Upper lobe of left lung (tissue), 4 donors: ENCODE measurements around the gene ETV7.

Experiments used
- CTCF ChIP-seq, 6 experiments: fragments of 450-650 bp in 4 of 6; fragments of 200-600 bp in 2 of 6; sonication (generic) in 2 of 6; IDR thresholded peaks; one replicate each; pipeline ENCODE4 v1.5.1; 2016 to 2019; ENCODE audit warnings: antibody characterized with exemption in 6 of 6
- EP300 ChIP-seq, 4 donors: sonication (generic); formaldehyde crosslinking; IDR thresholded peaks; one replicate each; pipeline ENCODE4 v1.5.1; 2017; ENCODE audit warnings: antibody characterized with exemption in 4 of 4, control low read depth in 2 of 4
- POLR2A ChIP-seq, 4 donors: fragments of 450-650 bp; IDR thresholded peaks; one replicate each; pipeline ENCODE4 v1.5.1; 2016 to 2017; ENCODE audit warnings: antibody characterized with exemption in 4 of 4, mild to moderate bottlenecking in 2 of 4
- POLR2AphosphoS5 ChIP-seq, 2 donors: sonication (generic); formaldehyde crosslinking; IDR thresholded peaks; one replicate each; pipeline ENCODE4 v1.5.1; 2017; ENCODE audit warnings: antibody characterized with exemption in 2 of 2

GRCh38 chr6:36349240-36349639, 38.2 kb downstream of the ETV7 start:
- no peak for TF ChIP-seq CTCF (IDR thresholded peaks at IDR 0.05)
- TF ChIP-seq POLR2AphosphoS5 (IDR thresholded peaks at IDR 0.05), result no peak
- TF ChIP-seq POLR2A (IDR thresholded peaks at IDR 0.05), result no peak
- no peak for TF ChIP-seq EP300 (IDR thresholded peaks at IDR 0.05)
